ENCODE measurements around the gene ULK2. TPM values are rescaled to one million over a fixed set of nuclear protein-coding genes. Genes with fewer than 3 reads are reported as not detected.

ULK2 gene
- total RNA-seq, 1 donor from 2014 or later: 29.8 TPM

GRCh38 chr17:19737305-19738072 lies 130.2 kb downstream of the ULK2 start:
- no peak overlapping the region for H3K4me3 Mint-ChIP-seq (ENCODE audit: unreplicated experiment)
- H3K4me1 Mint-ChIP-seq (ENCODE audit: low read depth): no peaks in the 10 kb centered on the region
- DNase-seq (ENCODE audit: low spot score): no peak
- peaks cover 4% of the 10 kb centered on the region for H3K27me3 Mint-ChIP-seq (ENCODE audit: low read depth)
- H3K27ac Mint-ChIP-seq (ENCODE audit: unreplicated experiment): no peak overlapping the region
- H3K9me3 Mint-ChIP-seq (ENCODE audit: low read depth): no peaks in the 10 kb centered on the region
- no peaks in the 10 kb centered on the region for H3K36me3 Mint-ChIP-seq (ENCODE audit: low read depth)
- TF ChIP-seq CTCF (IDR thresholded peaks at IDR 0.05): no peak

- no peak for DNase-seq (ENCODE audit: low spot score)
- Mint-ChIP-seq H3K4me3 (ENCODE audit: unreplicated experiment) (no peak overlapping the region), H3K4me1 (ENCODE audit: low read depth) (no peaks in the 10 kb centered on the region), H3K27ac (ENCODE audit: unreplicated experiment) (no peak overlapping the region), H3K27me3 (ENCODE audit: low read depth) (peaks cover 5% of the 10 kb centered on the region), H3K36me3 (ENCODE audit: low read depth) (no peaks in the 10 kb centered on the region), H3K9me3 (ENCODE audit: low read depth) (no peaks in the 10 kb centered on the region)
- no peak for TF ChIP-seq CTCF (IDR thresholded peaks at IDR 0.05)
Measured at GRCh38 chr17:19736071-19736470, 131.7 kb downstream of the ULK2 start.

- no peak overlapping the region for H3K4me3 Mint-ChIP-seq (ENCODE audit: unreplicated experiment)
- H3K36me3 Mint-ChIP-seq (ENCODE audit: low read depth): no peaks in the 10 kb centered on the region
- H3K9me3 Mint-ChIP-seq (ENCODE audit: low read depth): no peaks in the 10 kb centered on the region
- DNase-seq (ENCODE audit: low spot score): no peak
- H3K4me1 Mint-ChIP-seq (ENCODE audit: low read depth): no peaks in the 10 kb centered on the region
- peaks cover 7% of the 10 kb centered on the region for H3K27me3 Mint-ChIP-seq (ENCODE audit: low read depth)
- TF ChIP-seq CTCF (IDR thresholded peaks at IDR 0.05): no peak
- no peak overlapping the region for H3K27ac Mint-ChIP-seq (ENCODE audit: unreplicated experiment)
Measured at GRCh38 chr17:19733953-19734526, 133.7 kb downstream of the ULK2 start.

GRCh38 chr17:19731626-19732025 lies 136.1 kb downstream of the ULK2 start:
- DNase-seq (ENCODE audit: low spot score): no peak
- Mint-ChIP-seq H3K27me3 (ENCODE audit: low read depth) (peaks cover 7% of the 10 kb centered on the region), H3K36me3 (ENCODE audit: low read depth) (no peaks in the 10 kb centered on the region), H3K4me3 (ENCODE audit: unreplicated experiment) (no peak overlapping the region), H3K27ac (ENCODE audit: unreplicated experiment) (no peak overlapping the region), H3K4me1 (ENCODE audit: low read depth) (peaks cover 17% of the 10 kb centered on the region), H3K9me3 (ENCODE audit: low read depth) (no peaks in the 10 kb centered on the region)
- no peak for TF ChIP-seq CTCF (IDR thresholded peaks at IDR 0.05)

- DNase-seq (ENCODE audit: low spot score): no peak
- H3K36me3 Mint-ChIP-seq (ENCODE audit: low read depth): no peaks in the 10 kb centered on the region
- no peaks in the 10 kb centered on the region for H3K9me3 Mint-ChIP-seq (ENCODE audit: low read depth)
- no peak overlapping the region for H3K27ac Mint-ChIP-seq (ENCODE audit: unreplicated experiment)
- no peak overlapping the region for H3K4me3 Mint-ChIP-seq (ENCODE audit: unreplicated experiment)
- peaks cover 17% of the 10 kb centered on the region for H3K4me1 Mint-ChIP-seq (ENCODE audit: low read depth)
- no peak for TF ChIP-seq CTCF (IDR thresholded peaks at IDR 0.05)
- H3K27me3 Mint-ChIP-seq (ENCODE audit: low read depth): peaks cover 3% of the 10 kb centered on the region
Measured at GRCh38 chr17:19730843-19731242, 136.9 kb downstream of the ULK2 start.
